AG04450 (cell line): ENCODE measurements around the gene BTBD9. TPM values are rescaled to one million over a fixed set of nuclear protein-coding genes. Genes with fewer than 3 reads are reported as not detected.

Source experiments
- CTCF ChIA-PET: fragments of 300-600, 350-600 bp; formaldehyde crosslinking; extraction: SDS; loops from one replicate; lab custom pipeline; 2022; ENCODE audit warnings: antibody characterized with exemption, inconsistent platforms; lab: Charles Lee
- POLR2A ChIA-PET: fragments of 350-600 bp; formaldehyde crosslinking; extraction: SDS; loops from one replicate; lab custom pipeline; 2021; ENCODE audit warnings: antibody characterized with exemption, inconsistent platforms; lab: Yijun Ruan, JAX
- DNase-seq: peaks from one replicate; pipeline ENCODE4 v3.0.0-alpha.2; 2011; ENCODE audit warnings: low read depth, low spot score
- H3K27ac ChIP-seq: one replicate; pipeline ENCODE4 v1.5.1; 2012; ENCODE audit warnings: low read depth, low read length, control low read depth
- H3K27me3 ChIP-seq: one replicate; pipeline ENCODE4 v1.6.0; 2012; ENCODE audit warnings: low read length; ENCODE audit not compliant: control insufficient read depth, insufficient read depth
- H3K4me3 ChIP-seq: 2 replicates; pipeline ENCODE4 v1.5.1; 2011; ENCODE audit warnings: mild to moderate bottlenecking, low read depth, low read length, control low read depth
- H3K9me3 ChIP-seq: 2 replicates; pipeline ENCODE4 v1.5.1; 2012; ENCODE audit warnings: low read length; ENCODE audit not compliant: control insufficient read depth, insufficient read depth
- polyA plus RNA-seq: library from polyadenylated mRNA; depleted of rRNA; stranded (reverse); fragments of >200 nt; gene quantifications from 2 replicates; pipeline ENCODE4 v1.2.3, GENCODE V29; 2011
- TF ChIP-seq, protein P1 (sequence below): IDR thresholded peaks from 2 replicates; pipeline ENCODE4 v1.5.1; 2011; ENCODE audit warnings: low read depth, low read length, control low read depth, inconsistent platforms

BTBD9 gene
- polyA plus RNA-seq, 1 experiment, result 7.2 TPM

DNA sequence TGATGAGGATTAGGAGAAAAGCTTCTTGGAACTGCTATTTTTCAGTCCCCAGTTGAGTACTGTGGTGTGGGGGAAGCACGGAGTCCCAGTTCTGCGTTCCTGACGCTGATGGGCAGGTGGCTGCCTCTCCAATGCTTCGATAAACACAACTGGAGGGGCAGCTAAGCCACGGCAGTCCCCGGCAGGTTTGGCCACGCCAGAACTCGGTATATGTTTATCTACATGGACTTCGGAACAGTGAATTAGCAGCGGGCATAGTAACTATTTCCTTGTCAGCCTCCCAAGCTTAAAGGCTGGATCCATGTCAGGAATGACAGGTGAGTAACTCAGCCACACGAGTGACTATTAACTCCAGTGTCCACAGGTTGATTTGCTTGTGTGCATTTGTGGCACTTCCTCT, 465.8 kb downstream of the BTBD9 start:
- CTCF ChIA-PET, result no interaction called here
- POLR2A ChIA-PET, result no interaction called here
- Histone ChIP-seq H3K9me3 (no peaks in the 10 kb centered on the region; the same call in 1 of the 2 replicates), H3K4me3 (no peak overlapping the region), H3K27ac (no peak overlapping the region), H3K27me3 (no peaks in the 10 kb centered on the region)
- TF ChIP-seq, protein P1, sequence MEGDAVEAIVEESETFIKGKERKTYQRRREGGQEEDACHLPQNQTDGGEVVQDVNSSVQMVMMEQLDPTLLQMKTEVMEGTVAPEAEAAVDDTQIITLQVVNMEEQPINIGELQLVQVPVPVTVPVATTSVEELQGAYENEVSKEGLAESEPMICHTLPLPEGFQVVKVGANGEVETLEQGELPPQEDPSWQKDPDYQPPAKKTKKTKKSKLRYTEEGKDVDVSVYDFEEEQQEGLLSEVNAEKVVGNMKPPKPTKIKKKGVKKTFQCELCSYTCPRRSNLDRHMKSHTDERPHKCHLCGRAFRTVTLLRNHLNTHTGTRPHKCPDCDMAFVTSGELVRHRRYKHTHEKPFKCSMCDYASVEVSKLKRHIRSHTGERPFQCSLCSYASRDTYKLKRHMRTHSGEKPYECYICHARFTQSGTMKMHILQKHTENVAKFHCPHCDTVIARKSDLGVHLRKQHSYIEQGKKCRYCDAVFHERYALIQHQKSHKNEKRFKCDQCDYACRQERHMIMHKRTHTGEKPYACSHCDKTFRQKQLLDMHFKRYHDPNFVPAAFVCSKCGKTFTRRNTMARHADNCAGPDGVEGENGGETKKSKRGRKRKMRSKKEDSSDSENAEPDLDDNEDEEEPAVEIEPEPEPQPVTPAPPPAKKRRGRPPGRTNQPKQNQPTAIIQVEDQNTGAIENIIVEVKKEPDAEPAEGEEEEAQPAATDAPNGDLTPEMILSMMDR, result no peak
- no peak for DNase-seq

DNA sequence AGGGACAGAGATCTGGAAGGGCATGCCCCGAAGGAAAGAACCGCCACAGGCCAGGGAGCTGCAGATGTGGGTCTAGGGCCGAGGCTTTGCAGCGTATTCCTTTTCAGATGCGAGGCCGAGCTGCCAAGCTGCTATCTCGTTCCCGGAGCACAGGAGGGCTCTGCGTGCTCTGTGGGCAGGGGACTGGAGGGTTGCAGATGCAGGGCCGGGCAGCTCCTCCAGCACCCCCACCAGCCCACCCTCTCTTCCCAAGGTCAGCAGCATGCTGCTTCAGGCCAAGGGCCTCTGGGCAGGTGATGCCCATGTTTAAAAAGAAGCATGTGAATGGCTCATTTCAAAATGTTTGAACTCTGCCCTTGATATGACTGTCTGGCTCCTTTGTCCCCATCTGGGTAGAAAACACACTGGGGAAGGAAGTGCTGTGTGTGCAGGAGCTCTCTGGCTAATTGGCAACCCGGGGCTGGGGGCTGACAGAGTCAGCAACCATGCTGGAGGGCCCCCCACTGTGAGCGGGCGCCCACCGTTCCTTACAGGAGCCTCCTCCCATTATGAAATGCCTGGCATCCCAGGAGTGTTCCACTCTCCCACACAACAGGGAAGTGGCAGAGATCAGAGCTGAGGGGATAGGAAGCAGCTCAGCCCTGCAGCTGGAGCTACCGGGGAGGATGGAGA, 466.9 kb downstream of the BTBD9 start:
- no peaks in the 10 kb centered on the region for H3K27me3 ChIP-seq
- H3K27ac ChIP-seq, result no peak overlapping the region
- no peaks in the 10 kb centered on the region; the same call in 1 of the 2 replicates for H3K9me3 ChIP-seq
- no peak for DNase-seq
- H3K4me3 ChIP-seq, result no peak overlapping the region
- ChIA-PET POLR2A (no interaction called here), CTCF (interaction anchor here (0.5 kb wide), 1 partner anchor 318 kb away, joined by 3 read pairs; no protein-coding TSS in a partner anchor)
- TF ChIP-seq, protein P1, result no peak

DNA sequence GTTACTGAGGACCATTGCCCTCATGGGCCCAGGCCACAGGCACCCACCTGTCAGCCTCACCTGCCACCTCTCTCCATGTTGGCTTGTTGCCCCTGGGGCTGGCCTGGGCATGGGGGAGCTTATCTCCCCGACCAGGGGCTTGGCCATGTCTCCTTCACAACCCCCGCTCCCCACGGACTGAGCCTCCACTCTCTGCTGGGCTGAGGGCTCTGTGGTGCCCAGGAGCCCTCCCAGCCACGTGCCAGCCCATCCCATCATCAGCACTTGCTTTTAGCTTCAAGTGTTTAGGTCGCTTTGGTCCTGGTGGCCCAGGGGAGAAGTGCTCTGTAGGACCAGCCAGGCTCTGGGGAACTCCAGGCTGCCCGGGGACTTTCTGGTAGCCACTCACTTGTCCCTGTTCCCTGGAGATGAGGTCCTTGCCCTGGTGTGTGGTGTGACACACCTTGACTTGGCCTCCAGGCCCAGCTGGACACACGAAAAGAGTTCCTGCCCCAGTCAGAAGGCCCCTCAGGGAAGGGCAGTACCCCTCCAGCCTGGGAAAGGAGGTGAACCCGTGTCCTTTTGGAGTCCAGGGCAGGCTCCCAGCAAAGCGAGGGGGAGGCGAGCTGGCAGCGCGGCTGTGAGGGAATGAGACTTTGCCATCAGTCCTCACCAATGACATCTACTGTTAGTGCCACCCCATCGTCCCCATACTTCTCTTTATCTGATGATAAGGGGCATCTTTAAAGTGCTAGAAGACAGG, 467.6 kb downstream of the BTBD9 start:
- ChIA-PET CTCF (interaction anchor here (0.5 kb wide), 1 partner anchor 318 kb away, joined by 3 read pairs; no protein-coding TSS in a partner anchor), POLR2A (no interaction called here)
- DNase-seq, result no peak
- no peaks in the 10 kb centered on the region; the same call in 1 of the 2 replicates for H3K9me3 ChIP-seq
- H3K27ac ChIP-seq, result no peak overlapping the region
- no peaks in the 10 kb centered on the region for H3K27me3 ChIP-seq
- TF ChIP-seq, protein P1, result no peak
- no peak overlapping the region for H3K4me3 ChIP-seq

DNA sequence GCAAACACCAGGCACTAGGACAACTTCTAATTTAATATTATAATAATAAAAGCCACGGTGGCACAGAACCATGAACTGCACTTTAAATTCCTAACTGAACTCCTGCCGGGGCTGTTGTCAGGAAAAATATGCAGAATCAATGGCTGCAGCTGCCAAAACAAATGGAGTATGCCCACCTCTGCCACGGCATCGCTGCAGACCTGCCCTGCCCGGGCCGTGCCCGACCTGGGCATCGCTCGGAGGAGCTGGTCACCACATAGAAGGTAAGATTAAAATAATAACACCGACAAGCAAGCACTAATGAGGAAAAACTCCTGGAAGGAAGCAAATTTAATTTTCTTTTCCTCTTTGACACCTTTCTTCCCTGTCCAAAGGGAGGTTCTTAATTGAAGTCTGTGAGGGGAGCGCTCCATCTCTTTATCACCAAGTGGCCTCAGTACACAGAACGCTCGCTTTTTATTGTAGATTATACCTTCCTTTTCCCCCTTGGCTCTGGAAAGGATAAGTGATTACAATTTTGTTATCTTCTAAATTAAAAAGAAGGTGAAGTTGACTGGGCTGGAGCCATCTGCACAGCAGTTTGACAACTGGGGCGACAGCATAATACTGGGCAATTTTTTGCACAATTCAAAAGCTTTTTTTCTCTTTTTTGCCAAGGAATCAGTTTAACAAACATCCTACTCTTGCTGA, 468.9 kb downstream of the BTBD9 start:
- POLR2A ChIA-PET, result no interaction called here
- H3K27me3 ChIP-seq, result no peaks in the 10 kb centered on the region
- CTCF ChIA-PET, result no interaction called here
- TF ChIP-seq, protein P1, result no peak
- DNase-seq, result no peak
- H3K27ac ChIP-seq, result no peak overlapping the region
- H3K4me3 ChIP-seq, result no peak overlapping the region
- H3K9me3 ChIP-seq, result no peaks in the 10 kb centered on the region; the same call in 1 of the 2 replicates
